ENCODE results near the gene EVA1C.

DNA sequence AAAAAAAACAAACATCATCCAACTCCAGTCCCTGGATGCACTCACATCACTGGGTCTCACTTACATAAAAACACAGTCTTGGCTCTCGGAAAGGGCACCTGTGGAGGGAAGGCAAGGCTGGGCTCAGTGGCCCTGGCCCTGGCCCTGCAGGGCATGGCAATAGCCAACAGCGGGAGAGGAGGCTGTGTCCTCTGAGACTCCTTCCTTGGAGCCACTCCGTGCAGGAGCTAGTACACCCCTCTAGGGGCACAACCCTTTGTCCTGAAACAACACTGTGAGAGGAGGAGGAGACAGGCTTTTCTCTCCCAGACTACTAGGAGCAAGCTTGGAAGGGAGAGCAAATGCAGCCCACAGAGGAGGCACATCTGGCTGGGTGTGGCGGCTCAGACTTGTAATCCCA, 47.7 kb upstream of the EVA1C start:
- TF ChIP-seq CREB1 (IDR thresholded peaks at IDR 0.05) (no peak), CREB1 (CRISPR knock-in tag; IDR thresholded peaks at IDR 0.05) (no peak), POLR2A (conservative IDR thresholded peaks at IDR 0.05) (no peak), SMAD3 (CRISPR knock-in tag; conservative IDR thresholded peaks at IDR 0.05) (no peak), SRF (CRISPR knock-in tag; IDR thresholded peaks at IDR 0.05) (no peak)
- TF ChIP-seq, protein P1, sequence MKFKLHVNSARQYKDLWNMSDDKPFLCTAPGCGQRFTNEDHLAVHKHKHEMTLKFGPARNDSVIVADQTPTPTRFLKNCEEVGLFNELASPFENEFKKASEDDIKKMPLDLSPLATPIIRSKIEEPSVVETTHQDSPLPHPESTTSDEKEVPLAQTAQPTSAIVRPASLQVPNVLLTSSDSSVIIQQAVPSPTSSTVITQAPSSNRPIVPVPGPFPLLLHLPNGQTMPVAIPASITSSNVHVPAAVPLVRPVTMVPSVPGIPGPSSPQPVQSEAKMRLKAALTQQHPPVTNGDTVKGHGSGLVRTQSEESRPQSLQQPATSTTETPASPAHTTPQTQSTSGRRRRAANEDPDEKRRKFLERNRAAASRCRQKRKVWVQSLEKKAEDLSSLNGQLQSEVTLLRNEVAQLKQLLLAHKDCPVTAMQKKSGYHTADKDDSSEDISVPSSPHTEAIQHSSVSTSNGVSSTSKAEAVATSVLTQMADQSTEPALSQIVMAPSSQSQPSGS (CRISPR knock-in tag; IDR thresholded peaks at IDR 0.05) = no peak
- TF ChIP-seq, protein P2, sequence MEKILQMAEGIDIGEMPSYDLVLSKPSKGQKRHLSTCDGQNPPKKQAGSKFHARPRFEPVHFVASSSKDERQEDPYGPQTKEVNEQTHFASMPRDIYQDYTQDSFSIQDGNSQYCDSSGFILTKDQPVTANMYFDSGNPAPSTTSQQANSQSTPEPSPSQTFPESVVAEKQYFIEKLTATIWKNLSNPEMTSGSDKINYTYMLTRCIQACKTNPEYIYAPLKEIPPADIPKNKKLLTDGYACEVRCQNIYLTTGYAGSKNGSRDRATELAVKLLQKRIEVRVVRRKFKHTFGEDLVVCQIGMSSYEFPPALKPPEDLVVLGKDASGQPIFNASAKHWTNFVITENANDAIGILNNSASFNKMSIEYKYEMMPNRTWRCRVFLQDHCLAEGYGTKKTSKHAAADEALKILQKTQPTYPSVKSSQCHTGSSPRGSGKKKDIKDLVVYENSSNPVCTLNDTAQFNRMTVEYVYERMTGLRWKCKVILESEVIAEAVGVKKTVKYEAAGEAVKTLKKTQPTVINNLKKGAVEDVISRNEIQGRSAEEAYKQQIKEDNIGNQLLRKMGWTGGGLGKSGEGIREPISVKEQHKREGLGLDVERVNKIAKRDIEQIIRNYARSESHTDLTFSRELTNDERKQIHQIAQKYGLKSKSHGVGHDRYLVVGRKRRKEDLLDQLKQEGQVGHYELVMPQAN (IDR thresholded peaks at IDR 0.05; ENCODE audit: borderline replicate concordance) = no peak
